BE2C (cell line): Measurements from ENCODE around the gene GET3.
A peak's percentile ranks its signal among the peaks of the same experiment; 100 is the strongest.

Experiments
- DNase-seq: peaks from one replicate; pipeline ENCODE4 v3.0.0-alpha.2; 2020
- H3K27me3 ChIP-seq: fragments of 250-450 bp; sonication (Bioruptor Pico); 2 replicates; pipeline ENCODE4 v1.5.1; 2020; ENCODE audit warnings: mild to moderate bottlenecking
- H3K36me3 ChIP-seq: fragments of 250-450 bp; sonication (Bioruptor Pico); 2 replicates; pipeline ENCODE4 v1.5.1; 2020; ENCODE audit warnings: mild to moderate bottlenecking
- H3K4me1 ChIP-seq: fragments of 250-450 bp; sonication (Bioruptor Pico); 2 replicates; pipeline ENCODE4 v1.5.1; 2020
- H3K4me3 ChIP-seq: 2 replicates; pipeline ENCODE4 v1.5.1; 2011; ENCODE audit warnings: low read depth, low read length
- H3K9me3 ChIP-seq: fragments of 250-450 bp; sonication (Bioruptor Pico); 2 replicates; pipeline ENCODE4 v1.5.1; 2020
- CTCF ChIP-seq: IDR thresholded peaks from 2 replicates; pipeline ENCODE4 v1.5.1; 2012; ENCODE audit warnings: mild to moderate bottlenecking, low read depth, low read length

The GET3 gene

DNA sequence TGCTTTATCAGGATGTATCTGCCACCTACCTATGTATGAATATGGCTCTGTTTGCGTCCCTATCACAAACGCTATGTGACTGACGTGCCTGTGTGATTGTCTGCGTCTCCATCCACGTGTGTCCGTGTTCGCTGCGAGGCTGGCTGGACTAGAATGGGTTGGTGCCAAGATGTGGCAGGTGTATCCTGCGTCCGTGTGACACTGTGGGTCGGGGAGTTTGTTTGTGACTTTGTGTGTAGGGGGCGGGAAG is 44.8 kb downstream of the GET3 start:
- Histone ChIP-seq H3K27me3 (no peaks in the 10 kb centered on the region), H3K36me3 (no peaks in the 10 kb centered on the region), H3K4me3 (peak overlapping the region; percentile 59), H3K4me1 (peaks cover 42% of the 10 kb centered on the region), H3K9me3 (no peaks in the 10 kb centered on the region)
- no peak for DNase-seq
- TF ChIP-seq CTCF = no peak

DNA sequence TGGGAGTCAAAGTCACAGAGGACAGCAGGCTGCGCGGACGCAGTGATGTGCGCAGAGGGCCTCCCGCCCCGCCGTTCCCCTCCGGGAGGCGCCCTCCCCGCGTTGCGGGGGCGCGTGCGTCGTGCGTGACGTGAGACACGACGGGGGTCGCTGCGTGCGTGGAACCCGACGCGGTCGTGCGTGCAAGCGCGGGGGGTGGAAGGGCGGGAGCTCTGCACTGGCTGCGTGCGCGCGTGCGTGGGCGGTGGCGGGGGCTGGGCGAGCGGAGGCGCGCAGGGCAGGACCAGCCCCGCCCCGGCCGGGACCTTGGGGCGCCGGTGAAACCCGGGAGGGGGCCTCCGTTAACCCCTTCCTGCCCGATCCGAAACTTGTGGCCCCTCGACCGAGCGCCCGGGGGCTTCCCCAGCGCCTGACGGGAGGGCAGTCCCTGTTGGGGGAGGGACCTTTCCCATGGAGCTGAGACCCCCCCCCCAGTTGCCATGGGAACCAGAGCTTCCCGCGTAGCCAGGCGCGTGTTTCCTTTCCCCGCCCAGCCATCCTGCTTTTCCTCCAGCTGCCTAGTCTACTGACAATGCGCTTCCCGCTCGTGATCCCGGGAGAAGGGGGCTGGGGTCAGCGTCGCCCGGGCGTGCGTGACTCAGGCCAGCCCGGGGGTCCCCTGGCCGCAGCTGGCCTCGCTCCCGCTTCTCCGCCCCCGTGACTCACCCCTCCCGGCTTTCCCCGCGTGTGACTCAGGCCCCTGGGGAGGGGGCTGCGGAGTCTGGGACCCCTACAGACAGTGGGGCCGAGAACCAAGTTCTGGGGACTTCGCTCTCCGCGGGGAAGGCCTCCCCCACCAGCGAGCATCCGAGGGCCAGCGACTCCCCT is 45.4 kb downstream of the GET3 start:
- Histone ChIP-seq H3K4me1 (peaks cover 42% of the 10 kb centered on the region), H3K27me3 (no peaks in the 10 kb centered on the region), H3K4me3 (peak overlapping the region; percentile 59), H3K36me3 (no peaks in the 10 kb centered on the region), H3K9me3 (no peaks in the 10 kb centered on the region)
- TF ChIP-seq CTCF = 0 out of 2 replicates have a peak, but pooled peaks have one; percentile 8
- DNase-seq = peak; percentile 91

- Histone ChIP-seq H3K27me3 (no peaks in the 10 kb centered on the region), H3K9me3 (no peaks in the 10 kb centered on the region), H3K4me1 (peaks cover 49% of the 10 kb centered on the region), H3K36me3 (no peaks in the 10 kb centered on the region), H3K4me3 (peak overlapping the region; percentile 59)
- TF ChIP-seq CTCF = no peak
- DNase-seq = no peak
Observed at GRCh38 chr19:12783291-12783848, 46.1 kb downstream of the GET3 start.

- Histone ChIP-seq H3K4me1 (peaks cover 49% of the 10 kb centered on the region), H3K9me3 (no peaks in the 10 kb centered on the region), H3K36me3 (no peaks in the 10 kb centered on the region), H3K4me3 (no peak overlapping the region), H3K27me3 (no peaks in the 10 kb centered on the region)
- no peak for TF ChIP-seq CTCF
- no peak for DNase-seq
Observed at GRCh38 chr19:12783849-12784393, 46.6 kb downstream of the GET3 start.

DNA sequence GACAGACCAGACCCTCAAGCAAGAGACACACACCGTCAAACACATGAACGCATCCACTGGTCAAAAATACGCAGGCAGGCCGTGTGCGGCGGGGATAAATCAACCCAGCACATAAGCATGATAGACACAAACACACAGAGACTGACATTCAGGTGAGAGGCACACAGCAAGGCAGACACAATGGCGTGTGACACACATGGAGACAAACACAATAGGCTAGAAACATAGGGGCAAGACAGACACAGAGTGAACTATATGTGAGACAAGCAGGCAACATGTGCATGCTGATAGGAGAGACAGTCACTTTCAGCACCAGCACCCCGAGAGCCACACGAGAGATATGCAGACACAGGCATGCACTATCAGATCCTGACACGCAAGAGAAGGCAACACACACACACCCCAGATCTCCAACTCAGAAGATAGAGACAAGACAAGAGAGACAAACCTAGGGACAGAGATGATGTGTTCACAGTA is 47.1 kb downstream of the GET3 start:
- Histone ChIP-seq H3K4me1 (peaks cover 48% of the 10 kb centered on the region), H3K27me3 (no peaks in the 10 kb centered on the region)
- no peak for DNase-seq

More for the DNA sequence above, 47.1 kb downstream of the GET3 start:
- TF ChIP-seq CTCF = no peak
- no peak overlapping the region for H3K4me3 ChIP-seq
- H3K9me3 ChIP-seq = no peaks in the 10 kb centered on the region
- no peaks in the 10 kb centered on the region for H3K36me3 ChIP-seq
